ENCODE measurements around the gene CBX3. TPM values are rescaled to one million over a fixed set of nuclear protein-coding genes. Genes with fewer than 3 reads are reported as not detected.

The CBX3 gene
- total RNA-seq (2016; rRNA removed; fragmentation: Illumina TruSeq; extraction: Trizol) (249 and 355 TPM in 2 replicates), polyA plus RNA-seq (2011; rRNA removed) (36.3 and 53.9 TPM in 2 replicates), polyA minus RNA-seq (2011; rRNA and poly(A)+ RNA removed; ENCODE audit: low replicate concordance) (10.5 and 24.1 TPM in 2 replicates), Bru-seq, nascent RNA (percentile 98 among the genes with signal in this experiment), BruChase-seq, experiment 1, labeled RNA remaining after a 6-hour chase (percentile 99 among the genes with signal in this experiment), BruChase-seq, experiment 2, labeled RNA remaining after a 2-hour chase (percentile 98 among the genes with signal in this experiment)
- 79.1 and 86.5 TPM in 2 replicates for total RNA-seq (2016; cell fraction: cytosol; rRNA removed; fragmentation: Illumina TruSeq; extraction: Trizol; ENCODE audit: low read depth)
- total RNA-seq (2016; cell fraction: insoluble cytoplasmic fraction; rRNA removed; fragmentation: Illumina TruSeq; extraction: Trizol): 257 and 354 TPM in 2 replicates
- 129 and 141 TPM in 2 replicates for total RNA-seq (2016; cell fraction: membrane; rRNA removed; fragmentation: Illumina TruSeq; extraction: Trizol)
- total RNA-seq (2016; cell fraction: nucleus; rRNA removed; fragmentation: Illumina TruSeq; extraction: Trizol): 151 and 169 TPM in 2 replicates
- 17.4 and 18.2 TPM in 2 replicates for polyA plus RNA-seq (2011; cell fraction: cytosol; rRNA removed)
- polyA plus RNA-seq (2011; cell fraction: nucleus; rRNA removed): 60.4 and 70.5 TPM in 2 replicates
- polyA plus RNA-seq (2012): 123 and 165 TPM in 2 replicates
- polyA plus RNA-seq (2016; cell fraction: cytosol; fragmentation: Illumina TruSeq; extraction: Trizol; ENCODE audit: low read depth): 76.0 and 83.8 TPM in 2 replicates
- 424 and 453 TPM in 2 replicates for polyA plus RNA-seq (2016; cell fraction: insoluble cytoplasmic fraction; fragmentation: Illumina TruSeq; extraction: Trizol; ENCODE audit: low read depth)
- polyA plus RNA-seq (2016; cell fraction: membrane; fragmentation: Illumina TruSeq; extraction: Trizol; ENCODE audit: low read depth): 117 TPM in 2 replicates
- polyA plus RNA-seq (2016; cell fraction: nucleus; fragmentation: Illumina TruSeq; extraction: Trizol; ENCODE audit: insufficient read depth, low read depth): 228 and 229 TPM in 2 replicates
- polyA minus RNA-seq (2011; cell fraction: cytosol; rRNA and poly(A)+ RNA removed): 15.5 and 20.0 TPM in 2 replicates
- polyA minus RNA-seq (2011; cell fraction: nucleus; rRNA and poly(A)+ RNA removed): 110 and 122 TPM in 2 replicates
- long read RNA-seq, experiment 1, transcript CBX3-201 (6 exons, 2,128 nt): minor isoform, 9 of 323 reads
- long read RNA-seq, experiment 1, transcript CBX3-203 (6 exons, 1,717 nt): minor isoform, 15 of 323 reads
- long read RNA-seq, experiment 1, transcript CBX3-202 (6 exons, 1,857 nt): major isoform, 245 of 323 reads
- long read RNA-seq, experiment 1, partial matches to known transcripts: 35 of 323 reads
- long read RNA-seq, experiment 1, other reads (novel, unspliced or antisense): 17 of 323 reads
- long read RNA-seq, experiment 2, transcript CBX3-202 (6 exons, 1,857 nt): major isoform, 104 of 285 reads
- long read RNA-seq, experiment 2, partial matches to known transcripts: 158 of 285 reads
- long read RNA-seq, experiment 2, other reads (novel, unspliced or antisense): 13 of 285 reads

GRCh38 chr7:26201247-26202018 lies at the start of gene CBX3:
Gene CBX3, plus strand, starts transcription at chr7:26201745. Its CDS starts 1,254 bp downstream, at chr7:26202999.
- in situ Hi-C loops (cut with HindIII; ENCODE audit: extremely low pct_ligation_motif_present, low pct_unique_long_range_greater_than_20kb) (loop anchor here (10.0 kb wide), 1 partner anchor 163 kb away; no protein-coding TSS in a partner anchor), intact Hi-C loops (cut with micrococcal nuclease; ENCODE audit: unreplicated experiment) (loop anchor here (5.0 kb wide), 3 partner anchors 91 to 166 kb away; partner anchors contain the start of gene SNX10)
- ChIA-PET CTCF (ENCODE audit: low intra/inter-chr PET ratio, low total read pairs) (no interaction called here), POLR2A (interaction anchor here (0.7 to 5.8 kb wide), 11 partner anchors 9 to 161 kb away, joined by 4 to 40 read pairs (median 6); partner anchors contain the start of gene NFE2L3)
- Histone ChIP-seq H3K9me3 (ENCODE audit: low read length) (no peaks in the 10 kb centered on the region), H4K20me1 (ENCODE audit: insufficient read depth, low read length) (peaks cover 66% of the 10 kb centered on the region), H3K36me3 (replicated peaks in 1 of 2; ENCODE audit: control insufficient read depth in 1 of 2, insufficient read depth in 2 of 2, low read length in 2 of 2) (peaks cover 5 to 20% of the 10 kb centered on the region in 2 experiments), H3K4me3 (replicated peaks in 1 of 3; ENCODE audit: insufficient read depth in 1 of 3, low read depth in 2 of 3, low read length in 3 of 3) (peak within 1 kb of the TSS; percentile 99), H3K4me1 (ENCODE audit: insufficient read depth, low read length) (peaks cover 43% of the 10 kb centered on the region), H3K27me3 (ENCODE audit: control insufficient read depth in 1 of 2, insufficient read depth in 2 of 2, low read length in 2 of 2) (no peaks in the 10 kb centered on the region; a peak in 1 of 5 replicates), H3K4me2 (ENCODE audit: low read depth, low read length) (peak within 1 kb of the TSS; percentile 87), H2AFZ (ENCODE audit: low read length) (no peak within 1 kb of the TSS), H3K27ac (ENCODE audit: extremely low read length, insufficient read depth, low read length) (peak within 1 kb of the TSS; percentile 99), H3K79me2 (ENCODE audit: insufficient read depth, low read length) (peaks cover 89% of the 10 kb centered on the region), H3K9ac (ENCODE audit: insufficient read depth, low read depth, low read length) (peak within 1 kb of the TSS; percentile 100)
- FAIRE-seq: no peak
- BruUV-seq (replicated peaks): no TSS peak
- 0% methylated on average over 5 of the region's 86 CpGs for WGBS (ENCODE audit: low lambda C conversion rate)
- DNase-seq (ENCODE audit: low spot score): peak; percentile 83
- peak; percentile 66 for ATAC-seq
- TF ChIP-seq HOXA3 (CRISPR knock-in tag; IDR thresholded peaks at IDR 0.05): peak; percentile 60; the same call in 1 of the 2 replicates
- no peak for TF ChIP-seq MLLT10 (CRISPR knock-in tag; IDR thresholded peaks at IDR 0.05)
- peak; percentile 79 for TF ChIP-seq ZBTB2 (CRISPR knock-in tag; IDR thresholded peaks at IDR 0.05; ENCODE audit: low read depth)
- TF ChIP-seq ZIK1 (CRISPR knock-in tag; IDR thresholded peaks at IDR 0.05; ENCODE audit: borderline replicate concordance, low read depth): peak; percentile 23
- no peak for TF ChIP-seq FOXK2 (IDR thresholded peaks at IDR 0.05)
- no peak for TF ChIP-seq ZNF350 (CRISPR knock-in tag; IDR thresholded peaks at IDR 0.05; ENCODE audit: borderline replicate concordance, low read depth)
- TF ChIP-seq DPF2 (CRISPR knock-in tag; IDR thresholded peaks at IDR 0.05; ENCODE audit: borderline replicate concordance, low read depth): no peak
- no peak for TF ChIP-seq RELA (CRISPR knock-in tag; IDR thresholded peaks at IDR 0.05)
- no peak for TF ChIP-seq MAFK (conservative IDR thresholded peaks at IDR 0.05 in 1 of 2, IDR thresholded peaks at IDR 0.05 in 1 of 2; ENCODE audit: low read length in 2 of 2)
- TF ChIP-seq, protein P1, sequence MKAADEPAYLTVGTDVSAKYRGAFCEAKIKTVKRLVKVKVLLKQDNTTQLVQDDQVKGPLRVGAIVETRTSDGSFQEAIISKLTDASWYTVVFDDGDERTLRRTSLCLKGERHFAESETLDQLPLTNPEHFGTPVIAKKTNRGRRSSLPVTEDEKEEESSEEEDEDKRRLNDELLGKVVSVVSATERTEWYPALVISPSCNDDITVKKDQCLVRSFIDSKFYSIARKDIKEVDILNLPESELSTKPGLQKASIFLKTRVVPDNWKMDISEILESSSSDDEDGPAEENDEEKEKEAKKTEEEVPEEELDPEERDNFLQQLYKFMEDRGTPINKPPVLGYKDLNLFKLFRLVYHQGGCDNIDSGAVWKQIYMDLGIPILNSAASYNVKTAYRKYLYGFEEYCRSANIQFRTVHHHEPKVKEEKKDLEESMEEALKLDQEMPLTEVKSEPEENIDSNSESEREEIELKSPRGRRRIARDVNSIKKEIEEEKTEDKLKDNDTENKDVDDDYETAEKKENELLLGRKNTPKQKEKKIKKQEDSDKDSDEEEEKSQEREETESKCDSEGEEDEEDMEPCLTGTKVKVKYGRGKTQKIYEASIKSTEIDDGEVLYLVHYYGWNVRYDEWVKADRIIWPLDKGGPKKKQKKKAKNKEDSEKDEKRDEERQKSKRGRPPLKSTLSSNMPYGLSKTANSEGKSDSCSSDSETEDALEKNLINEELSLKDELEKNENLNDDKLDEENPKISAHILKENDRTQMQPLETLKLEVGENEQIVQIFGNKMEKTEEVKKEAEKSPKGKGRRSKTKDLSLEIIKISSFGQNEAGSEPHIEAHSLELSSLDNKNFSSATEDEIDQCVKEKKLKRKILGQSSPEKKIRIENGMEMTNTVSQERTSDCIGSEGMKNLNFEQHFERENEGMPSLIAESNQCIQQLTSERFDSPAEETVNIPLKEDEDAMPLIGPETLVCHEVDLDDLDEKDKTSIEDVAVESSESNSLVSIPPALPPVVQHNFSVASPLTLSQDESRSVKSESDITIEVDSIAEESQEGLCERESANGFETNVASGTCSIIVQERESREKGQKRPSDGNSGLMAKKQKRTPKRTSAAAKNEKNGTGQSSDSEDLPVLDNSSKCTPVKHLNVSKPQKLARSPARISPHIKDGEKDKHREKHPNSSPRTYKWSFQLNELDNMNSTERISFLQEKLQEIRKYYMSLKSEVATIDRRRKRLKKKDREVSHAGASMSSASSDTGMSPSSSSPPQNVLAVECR (CRISPR knock-in tag; IDR thresholded peaks at IDR 0.05; ENCODE audit: borderline replicate concordance): peak; percentile 63; the same call in 1 of the 2 replicates
- TF ChIP-seq CREM (IDR thresholded peaks at IDR 0.05): no peak
- no peak for TF ChIP-seq CREM (CRISPR knock-in tag; IDR thresholded peaks at IDR 0.05)

Data from HepG2 (cell line).